Measurements from ENCODE around the gene NUDT11. TPM values are rescaled to one million over a fixed set of nuclear protein-coding genes. Genes with fewer than 3 reads are reported as not detected.

Gene NUDT11
- total and polyA plus RNA-seq, 11 donors: 0.08 to 0.32 (median 0.13) TPM; not detected in 5

DNA sequence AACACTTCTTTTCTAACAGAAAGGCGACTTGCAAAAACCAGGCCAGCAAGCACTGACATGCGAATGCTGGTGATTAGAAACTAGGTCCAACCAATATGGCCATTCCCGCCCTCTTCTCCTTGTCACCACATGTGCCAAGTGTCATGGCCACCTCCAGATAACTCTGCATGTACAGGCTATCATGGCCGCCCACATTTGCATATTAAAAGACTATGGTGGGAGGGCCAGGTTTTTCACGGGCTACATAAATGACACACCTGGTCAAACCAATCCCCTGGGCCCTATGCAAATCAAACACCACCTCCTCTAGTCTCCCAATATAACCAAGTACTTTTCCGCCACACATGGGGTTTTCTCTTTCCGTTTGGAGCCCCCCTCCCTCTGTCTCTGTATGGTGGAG, 40.1 kb downstream of the NUDT11 start:
- Histone ChIP-seq H3K9me3 (no peaks in the 10 kb centered on the region), H3K4me1 (no peaks in the 10 kb centered on the region), H3K27me3 (peaks cover 0 to 36% (median 0%) of the 10 kb centered on the region in 9 donors), H3K27ac (no peak overlapping the region), H3K4me3 (no peak overlapping the region), H3K36me3 (no peaks in the 10 kb centered on the region)
- TF ChIP-seq POLR2A (IDR thresholded peaks at IDR 0.05): no peak
- no peak for TF ChIP-seq CTCF (IDR thresholded peaks at IDR 0.05)
- peak in 3 of 4 donors; percentile 37 to 55 (median 51) for ATAC-seq
- intact Hi-C loops (cut with DNase I): loop anchor here in 3 of 10 donors (5.0 to 10.0 kb wide), 3 partner anchors 119 to 311 kb away; partner anchors contain the start of gene NUDT10 (in 1 of the 3)
- DNase-seq: no peak
- WGBS, 4 donors: 53 to 57% (median 54%) methylated on average over 7 of the region's 7 CpGs

DNA sequence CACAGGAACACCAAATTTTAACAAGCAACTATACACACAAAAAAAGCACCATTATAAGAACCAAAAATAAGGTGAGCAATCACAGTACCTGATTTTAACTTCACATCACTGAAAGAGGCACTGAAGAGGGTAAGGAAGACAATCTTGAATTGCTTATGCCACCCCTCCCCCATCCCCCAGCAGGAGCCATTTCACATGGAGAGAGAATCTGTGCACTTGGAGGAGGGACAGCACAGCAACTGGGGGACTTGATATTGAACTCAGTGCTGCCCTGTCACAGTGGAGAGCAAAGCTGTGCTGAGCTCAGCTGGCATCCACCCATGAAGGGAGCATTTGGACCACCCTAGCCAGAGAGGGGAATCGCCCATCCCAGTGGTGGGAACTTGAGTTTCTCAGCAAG, 56.0 kb downstream of the NUDT11 start:
- peaks cover 0 to 24% (median 0%) of the 10 kb centered on the region in 9 donors for H3K27me3 ChIP-seq
- H3K36me3 ChIP-seq: no peaks in the 10 kb centered on the region
- H3K4me1 ChIP-seq: no peaks in the 10 kb centered on the region
- H3K9me3 ChIP-seq: no peaks in the 10 kb centered on the region
- WGBS, 4 donors: 33 to 73% (median 59%) methylated on average over 1 of the region's 1 CpG
- intact Hi-C loops (cut with DNase I): no loop called here
- ATAC-seq (no peak), DNase-seq (no peak)
- no peak overlapping the region for H3K4me3 ChIP-seq
- TF ChIP-seq CTCF (IDR thresholded peaks at IDR 0.05): no peak
- no peak for TF ChIP-seq POLR2A (IDR thresholded peaks at IDR 0.05)
- H3K27ac ChIP-seq: no peak overlapping the region

Other genes with a start within 250 kb of the NUDT11 start
- under 1 TPM in 3 of 9 donors, not detected in 6; 0.20 to 0.27 (median 0.24) TPM for gene NUDT10, start 163.8 kb downstream of the NUDT11 start, total RNA-seq
- under 1 TPM; 0.18 to 0.34 TPM for gene NUDT10, start 163.8 kb downstream of the NUDT11 start, polyA plus RNA-seq
- not detected for gene CENPVL3, start 122.3 kb upstream of the NUDT11 start, total RNA-seq
- not detected for gene CENPVL3, start 122.3 kb upstream of the NUDT11 start, polyA plus RNA-seq
- not detected for gene CENPVL2, start 186.2 kb upstream of the NUDT11 start, total RNA-seq
- gene CENPVL2, start 186.2 kb upstream of the NUDT11 start, polyA plus RNA-seq: not detected
- not detected for gene CENPVL1, start 213.9 kb upstream of the NUDT11 start, total RNA-seq
- gene CENPVL1, start 213.9 kb upstream of the NUDT11 start, polyA plus RNA-seq: not detected
- gene GSPT2, start 246.8 kb upstream of the NUDT11 start, total RNA-seq: 10 to 100 TPM in 3 of 9 donors, 1 to 10 TPM in 6; 5.8 to 11.8 (median 9.3) TPM
- gene GSPT2, start 246.8 kb upstream of the NUDT11 start, polyA plus RNA-seq: 1 to 10 TPM; 2.8 to 7.3 TPM

All from heart left ventricle (tissue), 16 donors.